ENCODE data around the gene TBL1XR1.
"Not testable (repeated sequence)": the region's sequence is repeated elsewhere in the genome, so short reads cannot be mapped to it uniquely, and the experiment has no call there.

- not testable (repeated sequence) for TF ChIP-seq CTCF (IDR thresholded peaks at IDR 0.05; ENCODE audit: low read length); EZH2 (IDR thresholded peaks at IDR 0.05; ENCODE audit: borderline replicate concordance, low read length)
Measured at GRCh38 chr3:177188325-177188724, 9.0 kb downstream of the TBL1XR1 start.

Data from OCI-LY1 (cell line).